BLaER1 treated with 17β-estradiol and CSF1 and Interleukin-3, amounts not matched to agents 10 nM and 100 nM (cell line): ENCODE data around the gene GAL3ST1.
"Not testable (repeated sequence)": the region's sequence is repeated elsewhere in the genome, so short reads cannot be mapped to it uniquely, and the experiment has no call there.

Experiments
- H3K27ac ChIP-seq, 11 experiments: shearing (Covaris generic); formaldehyde crosslinking; 2 replicates each; pipeline ENCODE4 v1.8.1; 2022
- H3K27me3 ChIP-seq, 11 experiments: shearing (Covaris generic); formaldehyde crosslinking; 2 replicates each; pipeline ENCODE4 v1.8.1; 2022
- H3K36me3 ChIP-seq, 11 experiments: shearing (Covaris generic); formaldehyde crosslinking; 2 replicates each; pipeline ENCODE4 v1.8.1; 2022
- H3K4me1 ChIP-seq, 10 experiments: shearing (Covaris generic); formaldehyde crosslinking; 2 replicates each; pipeline ENCODE4 v1.8.1; 2022
- H3K4me2 ChIP-seq, 11 experiments: shearing (Covaris generic); formaldehyde crosslinking; 2 replicates each; pipeline ENCODE4 v1.8.1; 2022
- H3K4me3 ChIP-seq, 10 experiments: shearing (Covaris generic); formaldehyde crosslinking; 2 replicates each; pipeline ENCODE4 v1.8.1; 2022
- H3K9ac ChIP-seq, 11 experiments: shearing (Covaris generic); formaldehyde crosslinking; 2 replicates each; pipeline ENCODE4 v1.8.1; 2022
- H3K9me3 ChIP-seq, 11 experiments: shearing (Covaris generic); formaldehyde crosslinking; replicated peaks in 1 of 11; 2 replicates each; pipeline ENCODE4 v1.8.1; 2022
- H4K20me1 ChIP-seq, 11 experiments: shearing (Covaris generic); formaldehyde crosslinking; 2 replicates each; pipeline ENCODE4 v1.8.1; 2022
- Cebpa-rat ChIP-seq, 11 experiments: shearing (Covaris generic); IDR thresholded peaks; 2 replicates each; pipeline ENCODE4 v1.8.1; 2022

The GAL3ST1 gene

DNA sequence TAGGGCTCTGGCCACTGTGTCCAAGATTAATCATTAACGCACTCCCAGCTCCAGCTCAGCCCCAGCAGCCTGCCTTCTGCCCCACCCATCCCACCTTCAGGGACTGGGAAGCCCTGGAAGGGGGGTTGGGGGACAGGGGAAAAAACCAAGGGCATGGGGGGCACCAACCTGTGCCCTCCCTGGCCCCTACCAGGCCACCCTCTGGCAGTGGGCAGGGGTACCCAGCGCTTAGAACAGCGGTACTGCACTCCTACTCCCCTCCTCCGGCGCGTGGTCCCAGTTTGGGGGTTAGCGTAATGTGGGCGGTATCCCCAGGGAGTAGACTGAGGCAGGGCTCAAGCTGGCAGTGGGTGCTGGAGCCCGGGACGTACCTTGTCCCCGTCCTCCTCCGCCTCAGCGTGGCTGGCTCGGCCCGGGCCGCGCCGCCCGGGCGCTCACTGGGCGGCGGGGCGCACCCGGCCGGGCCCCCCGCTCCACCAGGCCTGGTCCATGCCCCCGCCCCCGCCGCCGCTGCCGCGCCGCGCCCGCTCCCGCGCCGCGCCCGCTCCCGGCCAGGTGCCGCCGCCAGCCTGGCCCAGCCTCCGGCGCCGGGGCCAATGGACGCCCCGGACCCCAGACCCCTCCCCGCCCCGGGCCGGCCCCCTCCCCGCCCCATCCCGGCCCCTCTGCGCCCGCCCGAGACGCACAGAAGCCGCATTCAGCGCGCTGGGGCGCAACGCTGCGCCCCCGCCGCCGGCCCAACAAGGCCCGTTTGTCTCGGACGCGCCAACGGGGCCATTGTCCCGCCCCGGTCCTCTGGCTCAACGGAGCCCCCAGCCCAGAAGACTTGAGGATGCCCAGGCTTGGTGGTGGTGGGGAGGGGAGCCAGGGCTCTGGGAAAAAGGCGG is at the start of gene GAL3ST1:
GAL3ST1 (minus strand) TSS at position 571 of the 887 bp plus-strand sequence. CDS start 17,273 bp downstream, outside the sequence.
- H3K27ac ChIP-seq = no peak within 1 kb of the TSS
- peaks cover 0 to 75% (median 61%) of the 10 kb centered on the region in 11 experiments; a peak in 20 of 22 replicates for H4K20me1 ChIP-seq
- no peaks in the 10 kb centered on the region for H3K9me3 ChIP-seq
- no peak for TF ChIP-seq Cebpa-rat (IDR thresholded peaks at IDR 0.05)
- peaks cover 3 to 17% (median 10%) of the 10 kb centered on the region in 11 experiments; a peak in 14 of 22 replicates for H3K27me3 ChIP-seq
- H3K9ac ChIP-seq = no peak within 1 kb of the TSS
- H3K4me3 ChIP-seq = no peak within 1 kb of the TSS
- no peaks in the 10 kb centered on the region for H3K4me1 ChIP-seq
- H3K36me3 ChIP-seq = peaks cover 42 to 46% (median 44%) of the 10 kb centered on the region in 11 experiments
- H3K4me2 ChIP-seq = 0 out of 22 replicates have a peak within 1 kb of the TSS, but pooled peaks of 1 of the 11 experiments have one; percentile 12

DNA sequence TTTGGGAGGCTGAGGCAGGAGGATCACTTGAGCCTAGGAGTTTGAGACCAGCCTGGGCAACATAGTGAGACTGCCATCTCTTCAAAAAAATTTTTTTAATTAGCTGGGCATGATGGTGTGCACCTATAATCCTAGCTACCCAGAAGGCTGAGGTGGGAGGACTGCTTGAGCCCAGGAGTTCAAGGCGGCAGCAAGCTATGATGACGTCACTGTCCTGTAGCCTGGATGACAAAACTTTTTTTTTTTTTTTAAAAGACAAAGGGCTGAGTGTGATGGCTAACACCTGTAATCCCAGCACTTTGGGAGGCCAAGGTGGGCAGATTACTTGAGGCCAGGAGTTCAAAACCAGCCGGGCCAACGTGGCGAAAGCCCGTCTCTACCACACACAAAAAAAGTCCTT is 45.4 kb upstream of the GAL3ST1 start:
- not testable (repeated sequence) for H3K36me3 ChIP-seq, H3K27ac ChIP-seq, H4K20me1 ChIP-seq

DNA sequence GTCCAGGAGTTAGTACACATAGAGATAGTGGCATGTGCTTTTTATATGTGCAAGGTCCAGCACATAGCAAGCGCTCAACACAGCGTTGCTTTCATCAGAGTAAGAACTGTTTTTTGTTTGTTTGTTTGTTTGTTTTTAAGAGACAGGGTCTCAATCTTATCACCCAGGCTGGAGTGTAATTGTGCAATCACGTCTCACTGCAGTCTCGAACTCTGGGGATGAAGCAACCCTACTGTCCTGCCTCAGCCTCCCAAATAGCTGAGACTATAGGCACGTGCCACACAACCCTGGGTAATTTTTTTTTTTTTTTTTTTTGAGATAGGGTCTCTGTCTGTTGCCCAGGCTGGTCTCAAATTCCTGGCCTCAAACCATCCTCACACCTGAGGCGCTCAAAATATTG is 43.4 kb upstream of the GAL3ST1 start:
- Histone ChIP-seq H3K4me3 (no peak overlapping the region), H3K4me1 (peaks cover 0 to 13% (median 0%) of the 10 kb centered on the region in 10 experiments; a peak in 5 of 20 replicates), H3K27ac (no peak overlapping the region), H3K36me3 (no peaks in the 10 kb centered on the region; a peak in 2 of 22 replicates), H3K9ac (no peak overlapping the region), H4K20me1 (no peaks in the 10 kb centered on the region), H3K9me3 (no peaks in the 10 kb centered on the region), H3K27me3 (no peaks in the 10 kb centered on the region), H3K4me2 (no peak overlapping the region)
- TF ChIP-seq Cebpa-rat (IDR thresholded peaks at IDR 0.05) = no peak; a peak in 1 of 22 replicates

More for the DNA sequence above, 45.4 kb upstream of the GAL3ST1 start:
- not testable (repeated sequence) for H3K27me3 ChIP-seq, H3K4me2 ChIP-seq, H3K9me3 ChIP-seq, H3K9ac ChIP-seq, H3K4me3 ChIP-seq
- peaks cover 0 to 13% (median 0%) of the 10 kb centered on the region in 10 experiments; a peak in 5 of 20 replicates for H3K4me1 ChIP-seq

DNA sequence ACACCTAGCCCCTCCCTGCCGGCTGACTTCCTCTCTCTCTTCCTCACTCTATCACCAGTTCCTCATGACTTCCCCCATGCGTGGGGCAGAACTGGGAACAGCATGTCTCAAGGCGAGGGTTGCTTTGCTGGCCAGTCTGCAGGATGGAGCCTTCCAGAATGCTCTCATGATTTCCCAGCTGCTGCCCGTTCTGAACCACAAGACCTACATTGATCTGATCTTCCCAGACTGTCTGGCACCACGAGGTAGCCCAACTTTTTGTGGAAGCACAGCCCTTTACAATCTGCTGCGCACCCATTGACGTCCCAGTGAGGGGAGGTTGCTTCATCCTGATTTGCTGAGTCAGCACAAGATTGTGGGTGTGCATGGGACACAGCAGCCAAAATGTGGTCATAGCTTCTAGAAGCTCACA is 41.1 kb upstream of the GAL3ST1 start:
- no peak overlapping the region for H3K27ac ChIP-seq
- no peak overlapping the region for H3K9ac ChIP-seq
- no peak for TF ChIP-seq Cebpa-rat (IDR thresholded peaks at IDR 0.05)
- peak overlapping the region in 3 of 11 experiments; percentile 12 to 62 (median 37); a peak in 5 of 22 replicates for H3K4me2 ChIP-seq
- H3K36me3 ChIP-seq = no peaks in the 10 kb centered on the region; a peak in 2 of 22 replicates
- no peaks in the 10 kb centered on the region for H3K9me3 ChIP-seq
- H4K20me1 ChIP-seq = no peaks in the 10 kb centered on the region
- H3K27me3 ChIP-seq = no peaks in the 10 kb centered on the region
- no peak overlapping the region for H3K4me3 ChIP-seq
- H3K4me1 ChIP-seq = peaks cover under 1 to 24% (median 6%) of the 10 kb centered on the region in 10 experiments; a peak in 17 of 20 replicates

- Histone ChIP-seq H3K4me2 (0 out of 22 replicates have a peak overlapping the region, but pooled peaks of 1 of the 11 experiments have one; percentile 37), H3K4me1 (peaks cover 7 to 31% (median 12%) of the 10 kb centered on the region in 10 experiments), H4K20me1 (no peaks in the 10 kb centered on the region), H3K27ac (no peak overlapping the region), H3K9me3 (no peaks in the 10 kb centered on the region), H3K4me3 (no peak overlapping the region), H3K9ac (no peak overlapping the region), H3K36me3 (no peaks in the 10 kb centered on the region; a peak in 2 of 22 replicates), H3K27me3 (no peaks in the 10 kb centered on the region)
- no peak for TF ChIP-seq Cebpa-rat (IDR thresholded peaks at IDR 0.05)
These were observed 40.4 kb upstream of the GAL3ST1 start for GRCh38 chr22:30614879-30615278.

GRCh38 chr22:30614268-30614667 is 39.8 kb upstream of the GAL3ST1 start:
- Histone ChIP-seq H3K27ac (no peak overlapping the region), H3K9me3 (no peaks in the 10 kb centered on the region), H3K27me3 (no peaks in the 10 kb centered on the region), H3K4me1 (peaks cover 13 to 37% (median 18%) of the 10 kb centered on the region in 10 experiments), H3K4me2 (no peak overlapping the region), H3K36me3 (no peaks in the 10 kb centered on the region; a peak in 2 of 22 replicates), H3K4me3 (no peak overlapping the region), H3K9ac (no peak overlapping the region), H4K20me1 (no peaks in the 10 kb centered on the region)
- TF ChIP-seq Cebpa-rat (IDR thresholded peaks at IDR 0.05) = no peak

- Histone ChIP-seq H3K4me2 (no peak overlapping the region), H3K27ac (no peak overlapping the region), H3K36me3 (no peaks in the 10 kb centered on the region; a peak in 1 of 22 replicates), H3K4me3 (no peak overlapping the region), H4K20me1 (no peaks in the 10 kb centered on the region), H3K27me3 (no peaks in the 10 kb centered on the region), H3K9ac (no peak overlapping the region), H3K9me3 (no peaks in the 10 kb centered on the region), H3K4me1 (peaks cover 28 to 52% (median 33%) of the 10 kb centered on the region in 10 experiments)
- TF ChIP-seq Cebpa-rat (IDR thresholded peaks at IDR 0.05) = no peak
These were observed 38.3 kb upstream of the GAL3ST1 start for GRCh38 chr22:30612789-30613188.

GRCh38 chr22:30611197-30611596 is 36.7 kb upstream of the GAL3ST1 start:
- peaks cover 42 to 65% (median 48%) of the 10 kb centered on the region in 10 experiments for H3K4me1 ChIP-seq
- no peaks in the 10 kb centered on the region for H3K9me3 ChIP-seq
- H3K9ac ChIP-seq = no peak overlapping the region
- no peaks in the 10 kb centered on the region for H3K27me3 ChIP-seq
- no peak overlapping the region; a peak in 2 of 22 replicates for H3K27ac ChIP-seq
- no peak overlapping the region for H3K4me3 ChIP-seq
- peak overlapping the region in 5 of 11 experiments; percentile 83 to 99 (median 97); a peak in 9 of 22 replicates for H3K4me2 ChIP-seq
- H3K36me3 ChIP-seq = no peaks in the 10 kb centered on the region; a peak in 1 of 22 replicates
- no peak for TF ChIP-seq Cebpa-rat (IDR thresholded peaks at IDR 0.05)
- H4K20me1 ChIP-seq = no peaks in the 10 kb centered on the region

DNA sequence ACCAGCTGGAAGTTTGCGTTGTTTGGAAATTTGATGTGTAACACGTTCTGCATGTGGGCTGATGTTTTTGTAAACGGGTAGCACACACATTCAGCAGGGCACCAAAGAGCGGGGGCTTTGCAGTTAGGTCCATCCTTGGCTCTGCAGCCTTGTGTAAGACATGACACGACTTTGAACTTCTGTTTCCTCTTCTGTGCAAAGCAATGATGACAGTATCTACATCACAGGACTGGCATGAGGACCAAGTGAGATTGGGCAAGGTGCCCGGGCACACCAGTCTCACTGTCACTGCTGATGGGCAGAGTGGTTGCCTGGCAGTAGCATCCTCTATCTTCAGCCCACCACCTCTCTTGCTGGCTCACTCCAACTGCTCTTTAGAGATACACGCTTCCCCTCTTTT is 35.8 kb upstream of the GAL3ST1 start:
- Histone ChIP-seq H3K27me3 (no peaks in the 10 kb centered on the region), H3K9ac (peak overlapping the region in 4 of 11 experiments; percentile 48 to 80 (median 50); a peak in 5 of 22 replicates), H3K36me3 (no peaks in the 10 kb centered on the region; a peak in 1 of 22 replicates), H3K4me1 (peaks cover 51 to 65% (median 57%) of the 10 kb centered on the region in 10 experiments), H3K9me3 (no peaks in the 10 kb centered on the region), H3K4me2 (peak overlapping the region; percentile 83 to 99 (median 94); a peak in 19 of 22 replicates), H3K4me3 (no peak overlapping the region), H4K20me1 (no peaks in the 10 kb centered on the region), H3K27ac (peak overlapping the region in 7 of 11 experiments; percentile 78 to 84 (median 81); a peak in 13 of 22 replicates)
- TF ChIP-seq Cebpa-rat (IDR thresholded peaks at IDR 0.05) = no peak
